ENCODE measurements around the gene PAX6.

DNA sequence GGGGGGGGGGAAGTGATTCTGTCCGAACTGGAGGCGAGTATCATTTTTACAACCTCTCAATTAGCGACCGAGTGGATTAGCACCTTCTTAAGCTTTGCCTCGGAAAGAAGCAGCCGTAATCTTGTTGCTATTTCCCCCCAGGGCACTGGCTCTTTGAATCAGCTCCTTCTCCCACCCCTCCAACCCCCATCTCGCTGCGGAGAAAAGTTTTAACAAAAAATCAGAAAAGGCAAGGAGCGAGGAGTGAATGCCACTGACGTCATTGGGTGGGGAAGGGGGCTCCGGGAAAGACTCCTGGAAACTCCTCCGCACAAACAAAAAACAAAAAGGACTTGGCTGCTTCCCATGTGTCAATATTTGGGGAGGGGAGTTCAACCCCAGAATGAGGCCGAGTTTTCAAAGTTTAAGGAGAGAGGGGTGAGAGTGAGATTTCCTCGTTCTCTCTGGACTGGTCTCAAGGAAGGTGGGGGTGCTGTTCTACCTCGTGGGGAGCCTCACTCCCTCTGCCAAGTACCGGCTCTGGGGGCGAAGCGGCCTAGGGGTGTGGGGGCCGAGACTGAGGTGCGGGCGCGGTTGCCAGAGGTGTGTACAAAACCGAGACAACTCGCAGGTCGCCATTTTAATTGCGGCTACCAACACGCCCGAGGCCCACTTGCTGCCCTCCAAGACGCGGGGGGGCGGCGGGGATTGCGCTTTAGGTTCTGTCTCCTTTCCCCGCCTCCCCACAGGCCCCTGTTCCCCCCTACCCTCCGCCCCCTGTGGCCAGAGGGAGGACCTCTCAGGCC, 2.5 kb upstream of the PAX6 start:
- TF ChIP-seq, protein P1, sequence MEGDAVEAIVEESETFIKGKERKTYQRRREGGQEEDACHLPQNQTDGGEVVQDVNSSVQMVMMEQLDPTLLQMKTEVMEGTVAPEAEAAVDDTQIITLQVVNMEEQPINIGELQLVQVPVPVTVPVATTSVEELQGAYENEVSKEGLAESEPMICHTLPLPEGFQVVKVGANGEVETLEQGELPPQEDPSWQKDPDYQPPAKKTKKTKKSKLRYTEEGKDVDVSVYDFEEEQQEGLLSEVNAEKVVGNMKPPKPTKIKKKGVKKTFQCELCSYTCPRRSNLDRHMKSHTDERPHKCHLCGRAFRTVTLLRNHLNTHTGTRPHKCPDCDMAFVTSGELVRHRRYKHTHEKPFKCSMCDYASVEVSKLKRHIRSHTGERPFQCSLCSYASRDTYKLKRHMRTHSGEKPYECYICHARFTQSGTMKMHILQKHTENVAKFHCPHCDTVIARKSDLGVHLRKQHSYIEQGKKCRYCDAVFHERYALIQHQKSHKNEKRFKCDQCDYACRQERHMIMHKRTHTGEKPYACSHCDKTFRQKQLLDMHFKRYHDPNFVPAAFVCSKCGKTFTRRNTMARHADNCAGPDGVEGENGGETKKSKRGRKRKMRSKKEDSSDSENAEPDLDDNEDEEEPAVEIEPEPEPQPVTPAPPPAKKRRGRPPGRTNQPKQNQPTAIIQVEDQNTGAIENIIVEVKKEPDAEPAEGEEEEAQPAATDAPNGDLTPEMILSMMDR (IDR thresholded peaks at IDR 0.05) = no peak
- TF ChIP-seq POLR2A (IDR thresholded peaks at IDR 0.05) = no peak
